Mammary epithelial cell (primary cell): ENCODE measurements around the gene LDLRAD4.

Source experiments
- EZH2 ChIP-seq: IDR thresholded peaks from 2 replicates; pipeline ENCODE4 v1.6.1; 2012; ENCODE audit warnings: low read length, inconsistent platforms, borderline replicate concordance
- TF ChIP-seq, protein P1 (sequence below), 2 donors: IDR thresholded peaks in 1 of 2; conservative IDR thresholded peaks in 1 of 2; 2 replicates each; pipeline ENCODE4 v1.5.1; 2011 to 2012; ENCODE audit warnings: inconsistent platforms in 2 of 2, low read length in 2 of 2, mild to moderate bottlenecking in 2 of 2, control low read depth in 1 of 2, low read depth in 1 of 2; ENCODE audit not compliant: insufficient read depth in 1 of 2; ENCODE audit errors: extremely low read depth in 1 of 2

- TF ChIP-seq, protein P1, sequence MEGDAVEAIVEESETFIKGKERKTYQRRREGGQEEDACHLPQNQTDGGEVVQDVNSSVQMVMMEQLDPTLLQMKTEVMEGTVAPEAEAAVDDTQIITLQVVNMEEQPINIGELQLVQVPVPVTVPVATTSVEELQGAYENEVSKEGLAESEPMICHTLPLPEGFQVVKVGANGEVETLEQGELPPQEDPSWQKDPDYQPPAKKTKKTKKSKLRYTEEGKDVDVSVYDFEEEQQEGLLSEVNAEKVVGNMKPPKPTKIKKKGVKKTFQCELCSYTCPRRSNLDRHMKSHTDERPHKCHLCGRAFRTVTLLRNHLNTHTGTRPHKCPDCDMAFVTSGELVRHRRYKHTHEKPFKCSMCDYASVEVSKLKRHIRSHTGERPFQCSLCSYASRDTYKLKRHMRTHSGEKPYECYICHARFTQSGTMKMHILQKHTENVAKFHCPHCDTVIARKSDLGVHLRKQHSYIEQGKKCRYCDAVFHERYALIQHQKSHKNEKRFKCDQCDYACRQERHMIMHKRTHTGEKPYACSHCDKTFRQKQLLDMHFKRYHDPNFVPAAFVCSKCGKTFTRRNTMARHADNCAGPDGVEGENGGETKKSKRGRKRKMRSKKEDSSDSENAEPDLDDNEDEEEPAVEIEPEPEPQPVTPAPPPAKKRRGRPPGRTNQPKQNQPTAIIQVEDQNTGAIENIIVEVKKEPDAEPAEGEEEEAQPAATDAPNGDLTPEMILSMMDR (conservative IDR thresholded peaks at IDR 0.05 in 1 of 2, IDR thresholded peaks at IDR 0.05 in 1 of 2; ENCODE audit: extremely low read depth in 1 of 2, insufficient read depth in 1 of 2, low read depth in 1 of 2, low read length in 2 of 2) = no peak
- TF ChIP-seq EZH2 = no peak
Observed at GRCh38 chr18:13376841-13377351, 158.3 kb downstream of the LDLRAD4 start.
